Posterior cingulate gyrus (tissue), 11 donors: ENCODE results near the gene ATP4B.
A peak's percentile ranks its signal among the peaks of the same experiment; 100 is the strongest.

ENCODE experiments used
- DNase-seq, 10 donors: peaks; one replicate each; pipeline versions ENCODE4 v3.0.0 to v3.0.0-alpha.2; 2020 to 2021; ENCODE audit warnings: mixed read lengths in 3 of 10
- intact Hi-C: fragments of 100-400 bp; cut with DNase I; formaldehyde crosslinking; loops from one replicate; pipeline ENCODE4 v1.15.1; 2023

The ATP4B gene

DNA sequence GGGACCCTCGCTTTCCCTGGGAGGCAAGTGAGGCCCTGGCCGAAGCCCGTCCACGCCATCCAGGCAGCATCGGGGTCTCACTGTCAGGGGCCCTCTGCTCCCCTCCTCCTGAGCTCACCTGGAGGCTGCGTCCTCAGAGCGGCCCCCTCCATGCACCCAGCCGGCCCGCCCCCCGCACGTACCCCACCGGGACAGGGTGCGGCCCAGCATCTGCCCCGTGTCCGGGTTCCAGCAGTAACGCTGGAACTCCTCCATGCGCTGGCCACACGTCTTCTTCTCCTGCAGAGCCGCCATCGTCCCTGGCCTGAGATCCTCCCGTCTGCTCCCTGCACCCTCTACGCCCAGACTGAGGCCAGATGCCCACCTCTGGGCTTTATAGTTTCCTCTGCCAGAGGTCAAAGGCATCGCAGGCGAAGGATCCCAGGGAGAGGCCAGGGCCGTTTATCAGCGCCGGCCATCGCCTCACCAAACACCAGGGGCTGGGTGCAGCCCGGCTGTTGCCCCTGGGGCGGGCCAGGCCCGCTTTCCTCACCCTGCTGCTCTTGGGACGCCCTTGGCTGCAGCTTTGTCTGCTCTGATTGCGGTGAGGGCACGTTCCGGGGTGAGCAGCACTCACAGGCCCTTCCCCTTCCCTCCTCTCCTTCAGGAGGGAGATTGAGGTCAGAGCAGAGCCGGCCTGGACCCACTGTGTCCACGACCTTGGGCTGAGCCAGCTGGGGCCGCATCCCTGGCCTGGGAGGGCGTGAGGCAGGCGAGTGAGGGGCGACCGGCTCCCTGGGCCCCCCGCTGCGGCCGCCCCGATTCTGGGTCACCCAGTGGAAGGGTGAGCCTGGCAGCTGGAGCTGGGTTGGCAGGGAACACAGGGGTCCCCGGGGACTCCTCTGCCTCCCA is at the start of gene ATP4B:
ATP4B (minus strand) TSS at position 348 of the 891 bp plus-strand sequence; CDS start at position 294, 54 bp downstream.
- peak in 2 of 10 donors; percentile 19 to 75 for DNase-seq
- intact Hi-C loops, result no loop called here

DNA sequence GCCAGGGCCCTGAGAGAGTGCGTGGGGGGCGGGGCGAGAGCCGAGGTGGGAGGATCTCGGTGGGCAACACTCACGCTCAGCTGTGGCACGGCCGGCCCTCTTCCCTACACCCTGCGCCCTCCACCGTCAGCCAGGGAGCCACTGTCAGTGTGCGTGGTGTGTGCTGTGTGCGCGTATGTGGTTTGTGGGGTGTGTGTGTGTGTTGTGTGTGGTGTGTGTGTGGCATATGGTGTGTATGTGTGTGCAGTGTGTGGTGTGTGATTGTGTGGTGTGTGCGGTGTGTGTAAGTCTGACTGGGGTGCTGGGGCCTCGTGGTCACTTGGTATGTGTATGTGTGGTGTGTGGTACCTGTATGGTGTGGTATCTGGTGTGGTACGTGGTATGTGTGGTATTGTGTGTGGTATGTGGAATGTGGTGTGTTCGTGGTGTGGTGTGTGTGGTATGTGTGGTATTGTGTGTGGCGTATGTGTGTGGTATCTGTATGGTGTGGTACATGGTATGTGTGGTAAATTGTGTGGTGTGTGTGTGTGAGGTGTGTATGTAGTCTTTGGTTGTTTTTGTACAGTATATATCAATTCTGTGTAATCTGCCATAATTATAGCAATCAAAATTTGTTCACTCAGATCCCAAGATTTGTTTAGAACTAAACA is 14.1 kb upstream of the ATP4B start:
- DNase-seq, result peak in 1 of 10 donors; percentile 73
- intact Hi-C loops, result no loop called here

DNA sequence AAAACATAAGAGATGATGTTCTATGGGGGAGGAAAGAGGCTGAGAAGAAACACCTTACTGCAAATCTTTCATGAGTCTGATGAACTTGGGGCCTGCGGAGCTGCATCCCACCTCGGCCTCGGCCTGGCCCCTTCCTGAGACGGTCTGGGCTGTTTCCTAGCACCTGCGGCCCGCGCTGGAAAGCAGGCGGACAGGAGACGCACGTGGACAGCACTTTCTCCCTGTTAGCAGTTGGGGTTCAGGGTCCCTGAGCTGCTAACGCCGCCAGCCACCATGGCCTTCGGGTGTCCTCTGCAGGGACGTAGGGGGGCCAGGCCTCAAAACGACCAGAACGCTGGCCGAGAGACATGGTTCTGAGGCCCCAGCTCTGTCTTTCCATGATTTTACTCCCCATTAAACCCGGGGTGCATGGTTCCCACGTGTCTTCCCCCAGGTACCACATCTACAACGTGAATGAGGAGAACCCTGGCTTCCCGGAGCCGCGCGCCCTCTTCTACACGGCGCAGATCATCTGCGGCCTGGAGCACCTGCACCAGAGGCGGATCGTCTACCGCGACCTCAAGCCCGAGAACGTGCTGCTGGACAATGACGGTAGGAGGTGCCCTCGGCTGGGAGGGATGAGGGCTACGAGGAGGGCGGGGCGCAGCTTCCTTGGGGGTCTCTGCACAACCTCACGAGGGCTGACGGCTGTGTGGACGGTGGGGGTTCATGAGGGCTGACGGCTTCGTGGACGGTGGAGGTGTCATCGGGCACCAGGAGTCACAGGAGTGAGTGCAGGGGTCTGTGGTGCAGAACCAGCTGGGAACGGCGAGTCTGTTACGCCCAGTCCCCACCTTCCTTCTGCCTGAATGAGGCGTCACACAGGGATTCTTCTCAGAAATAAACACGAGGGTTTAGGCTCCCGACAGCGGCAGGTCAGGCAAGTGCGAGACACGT is 13.3 kb upstream of the ATP4B start:
- DNase-seq, result peak in 3 of 10 donors; percentile 21 to 84 (median 74)

DNA sequence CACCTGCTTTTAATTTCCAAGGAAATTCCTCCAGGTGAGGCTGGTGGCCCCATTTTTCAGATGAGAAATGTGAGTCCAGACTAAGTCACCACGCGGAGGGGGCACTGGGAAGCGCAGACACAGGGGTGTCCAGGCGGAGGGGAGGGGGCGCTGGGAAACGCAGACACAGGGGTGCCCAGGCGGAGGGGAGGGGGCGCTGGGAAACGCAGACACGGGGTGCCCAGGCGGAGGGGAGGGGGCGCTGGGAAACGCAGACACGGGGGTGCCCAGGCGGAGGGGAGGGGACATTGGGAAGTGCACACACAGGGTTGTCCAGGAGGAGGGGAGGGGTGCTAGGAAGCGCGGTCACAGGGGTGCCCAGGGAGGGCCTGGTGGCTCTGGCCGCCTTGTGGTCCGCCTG is 12.5 kb upstream of the ATP4B start:
- DNase-seq, result peak in 2 of 10 donors; percentile 14 to 76
- intact Hi-C loops, result no loop called here

More for the DNA sequence above, 13.3 kb upstream of the ATP4B start:
- intact Hi-C loops, result no loop called here

DNA sequence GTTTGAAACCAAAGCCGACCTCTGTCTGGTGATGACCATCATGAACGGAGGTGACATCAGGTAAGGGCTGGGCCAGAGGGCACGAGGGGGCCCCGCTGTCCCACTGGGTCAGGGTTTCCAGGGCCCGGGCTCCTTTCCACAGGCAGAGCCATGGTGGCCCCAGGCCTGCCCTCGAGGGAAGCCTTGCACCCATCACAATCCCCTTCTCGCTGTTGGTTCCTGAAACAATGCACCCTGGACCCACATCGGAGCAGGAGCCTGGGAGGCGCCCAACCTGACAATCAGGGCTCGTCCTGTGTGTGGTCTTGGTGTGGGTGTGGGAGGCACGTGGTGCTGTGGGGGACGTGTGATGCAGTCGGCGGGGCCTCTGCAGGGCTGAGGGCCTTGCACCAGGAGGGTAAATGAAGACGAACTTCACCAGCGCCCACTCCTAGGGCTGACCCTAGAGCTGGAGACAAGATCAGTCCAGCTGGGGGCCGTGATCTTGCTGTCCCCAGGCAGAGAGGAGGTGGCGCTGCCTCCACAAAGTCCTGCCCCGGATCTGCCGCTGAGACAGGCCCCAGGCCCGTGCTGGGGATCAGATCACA is 11.8 kb upstream of the ATP4B start:
- peak in 2 of 10 donors; percentile 15 to 37 for DNase-seq
- intact Hi-C loops, result no loop called here

DNA sequence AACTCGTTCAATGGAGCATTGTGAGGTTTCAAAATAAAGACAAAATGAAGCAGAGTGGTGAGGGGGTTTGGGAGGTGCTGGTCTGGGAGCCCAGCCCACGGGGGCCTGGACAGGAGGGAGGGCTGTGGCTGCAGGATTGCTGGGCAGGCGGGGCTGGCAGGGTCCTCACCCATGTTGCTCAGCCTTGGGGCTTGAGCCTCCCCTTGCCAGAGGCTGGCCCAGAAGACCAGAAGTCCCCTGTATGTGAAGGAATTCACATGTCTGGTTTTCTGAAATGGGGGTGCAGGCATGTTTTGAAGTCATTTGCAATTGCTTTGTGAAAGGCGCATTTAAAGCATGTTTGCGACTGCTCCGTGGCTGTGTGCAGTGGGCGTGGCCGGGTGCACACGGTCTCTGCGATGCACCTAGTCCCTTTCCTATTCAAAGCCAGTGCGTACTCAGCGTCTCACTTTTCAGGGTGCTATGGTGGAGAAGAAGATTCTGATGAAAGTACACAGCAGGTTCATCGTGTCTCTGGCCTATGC is 11.3 kb upstream of the ATP4B start:
- DNase-seq, result peak in 2 of 10 donors; percentile 4 to 44
- intact Hi-C loops, result no loop called here

DNA sequence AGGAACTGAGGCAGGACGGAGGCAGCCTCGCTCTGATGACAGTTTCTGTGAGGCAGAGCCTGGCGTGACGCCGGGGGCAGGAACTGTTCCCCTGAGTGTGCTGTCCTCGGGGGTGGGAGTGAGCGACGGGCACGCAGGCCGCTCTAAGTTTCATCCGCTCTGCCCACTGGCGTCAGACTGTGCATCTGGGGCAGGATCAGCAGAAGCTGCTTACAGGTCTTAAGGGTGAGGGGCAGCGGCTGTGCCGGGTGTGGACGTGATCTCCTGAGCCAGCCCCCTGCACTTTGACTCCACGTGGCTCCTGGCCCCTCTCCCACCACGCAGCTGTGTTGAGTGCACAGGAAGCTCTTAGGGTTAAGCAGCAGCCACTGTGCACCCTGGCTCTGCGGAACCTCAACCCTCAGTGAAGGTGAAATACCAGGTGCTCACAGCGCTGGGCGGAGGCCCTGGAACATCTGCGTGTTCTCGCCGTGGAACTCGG is 10.5 kb upstream of the ATP4B start:
- intact Hi-C loops, result no loop called here
- peak in 3 of 10 donors; percentile 15 to 74 (median 64) for DNase-seq

DNA sequence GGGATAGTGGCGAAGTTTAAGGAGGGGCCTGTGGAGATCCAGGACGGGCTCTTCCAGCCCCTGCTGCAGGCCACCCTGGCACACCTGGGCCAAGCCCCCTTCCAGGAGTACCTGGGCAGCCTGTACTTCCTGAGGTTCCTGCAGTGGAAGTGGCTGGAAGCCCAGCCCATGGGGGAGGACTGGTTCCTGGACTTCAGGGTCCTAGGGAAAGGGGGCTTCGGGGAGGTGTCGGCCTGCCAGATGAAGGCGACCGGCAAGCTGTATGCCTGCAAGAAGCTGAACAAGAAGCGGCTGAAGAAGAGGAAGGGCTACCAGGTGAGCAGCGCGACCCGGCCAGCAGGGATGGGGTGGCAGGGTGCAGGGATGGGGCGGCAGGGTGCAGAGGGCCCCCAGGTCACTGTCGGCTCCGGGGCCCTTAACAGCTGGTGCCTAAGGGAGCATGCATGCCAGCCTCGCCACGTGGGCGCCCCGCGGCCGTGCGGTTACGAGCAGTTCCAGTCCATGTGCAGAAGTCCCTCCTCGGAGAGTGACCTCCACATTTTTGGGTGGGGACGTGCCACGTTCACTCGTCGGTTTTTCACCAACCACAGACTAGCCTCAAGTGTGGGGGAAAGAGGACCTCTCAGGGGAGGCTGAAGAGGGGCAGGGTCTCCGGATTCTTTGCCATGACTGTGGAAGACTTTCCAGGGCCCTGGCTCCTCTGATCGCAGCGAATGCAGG is 9.9 kb upstream of the ATP4B start:
- intact Hi-C loops, result no loop called here
- DNase-seq, result peak in 2 of 10 donors; percentile 23 to 84

DNA sequence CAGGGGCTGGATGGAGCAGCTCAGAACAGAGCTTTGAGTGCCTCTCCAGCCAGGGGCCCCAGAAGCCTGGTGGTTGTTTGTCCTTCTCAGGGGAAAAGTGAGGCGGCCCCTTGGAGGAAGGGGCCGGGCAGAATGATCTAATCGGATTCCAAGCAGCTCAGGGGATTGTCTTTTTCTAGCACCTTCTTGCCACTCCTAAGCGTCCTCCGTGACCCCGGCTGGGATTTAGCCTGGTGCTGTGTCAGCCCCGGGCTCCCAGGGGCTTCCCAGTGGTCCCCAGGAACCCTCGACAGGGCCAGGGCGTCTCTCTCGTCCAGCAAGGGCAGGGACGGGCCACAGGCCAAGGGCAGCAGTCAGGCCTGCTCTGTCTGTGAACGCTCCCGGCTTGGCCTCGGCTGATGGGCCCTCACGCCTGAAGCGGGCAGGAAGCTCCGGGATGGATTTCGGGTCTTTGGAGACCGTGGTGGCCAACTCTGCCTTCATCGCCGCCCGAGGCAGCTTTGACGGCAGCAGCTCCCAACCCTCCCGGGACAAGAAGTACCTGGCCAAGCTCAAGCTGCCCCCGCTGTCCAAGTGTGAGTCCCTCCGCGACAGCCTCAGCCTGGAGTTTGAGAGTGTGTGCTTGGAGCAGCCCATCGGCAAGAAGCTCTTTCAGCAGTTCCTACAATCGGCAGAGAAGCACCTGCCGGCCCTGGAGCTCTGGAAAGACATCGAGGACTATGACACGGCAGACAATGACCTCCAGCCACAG is 9.1 kb upstream of the ATP4B start, which contains the start of gene GRK1:
GRK1 (plus strand) TSS at position 269 of the 751 bp plus-strand sequence; CDS start at position 437, 168 bp downstream.
- intact Hi-C loops, result no loop called here
- DNase-seq, result peak in 2 of 10 donors; percentile 20 to 77

DNA sequence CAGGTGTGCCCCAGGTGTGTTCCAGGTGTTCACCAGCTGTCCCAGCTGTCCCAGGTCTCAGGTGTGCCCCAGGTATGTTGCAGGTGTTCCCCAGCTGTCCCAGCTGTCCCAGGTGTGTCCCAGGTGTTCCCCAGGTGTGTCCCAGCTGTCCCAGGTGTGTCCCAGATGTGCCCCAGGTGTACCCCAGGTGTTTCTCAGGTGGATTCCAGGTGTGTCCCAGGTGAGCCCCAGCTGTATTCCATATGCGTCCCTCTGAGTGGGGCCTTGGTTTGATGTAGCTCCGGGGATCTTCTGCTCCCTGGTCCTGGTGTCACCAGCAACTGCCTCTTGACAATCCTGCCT is 8.3 kb upstream of the ATP4B start:
- intact Hi-C loops, result no loop called here

DNA sequence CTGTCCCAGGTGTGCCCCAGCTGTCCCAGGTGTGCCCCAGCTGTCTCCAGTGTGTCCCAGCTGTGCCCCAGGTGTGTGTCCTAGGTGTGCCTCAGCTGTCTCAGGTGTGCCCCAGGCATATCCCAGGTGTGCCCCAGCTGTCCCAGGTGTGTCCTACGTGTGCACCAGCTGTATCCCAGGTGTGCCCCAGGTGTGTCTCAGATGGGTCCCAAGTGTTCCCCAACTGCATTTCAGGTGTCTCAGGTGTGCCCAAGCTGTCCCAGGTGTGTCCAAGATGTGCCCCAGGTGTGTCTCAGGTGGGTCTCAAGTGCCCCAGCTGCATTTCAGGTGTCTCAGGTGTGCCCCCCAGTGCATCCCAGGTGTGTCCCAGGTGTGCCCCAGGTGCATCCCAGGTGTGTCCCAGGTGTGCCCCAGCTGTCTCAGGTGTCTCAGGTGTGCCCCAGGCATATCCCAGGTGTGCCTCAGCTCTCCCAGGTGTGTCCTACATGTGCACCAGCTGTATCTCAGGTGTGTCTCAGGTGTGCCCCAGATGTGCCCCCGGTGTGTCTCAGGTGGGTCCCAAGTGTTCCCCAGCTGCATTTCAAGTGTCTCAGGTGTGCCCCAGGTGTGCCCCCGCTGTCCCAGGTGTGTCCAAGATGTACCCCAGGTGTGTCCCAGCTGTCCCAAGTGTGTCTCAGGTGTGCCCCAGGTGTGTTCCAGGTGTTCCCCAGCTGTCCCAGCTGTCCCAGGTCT is 7.8 kb upstream of the ATP4B start:
- intact Hi-C loops, result no loop called here

More for the DNA sequence above, 8.3 kb upstream of the ATP4B start:
- DNase-seq, result peak in 1 of 10 donors; percentile 44

DNA sequence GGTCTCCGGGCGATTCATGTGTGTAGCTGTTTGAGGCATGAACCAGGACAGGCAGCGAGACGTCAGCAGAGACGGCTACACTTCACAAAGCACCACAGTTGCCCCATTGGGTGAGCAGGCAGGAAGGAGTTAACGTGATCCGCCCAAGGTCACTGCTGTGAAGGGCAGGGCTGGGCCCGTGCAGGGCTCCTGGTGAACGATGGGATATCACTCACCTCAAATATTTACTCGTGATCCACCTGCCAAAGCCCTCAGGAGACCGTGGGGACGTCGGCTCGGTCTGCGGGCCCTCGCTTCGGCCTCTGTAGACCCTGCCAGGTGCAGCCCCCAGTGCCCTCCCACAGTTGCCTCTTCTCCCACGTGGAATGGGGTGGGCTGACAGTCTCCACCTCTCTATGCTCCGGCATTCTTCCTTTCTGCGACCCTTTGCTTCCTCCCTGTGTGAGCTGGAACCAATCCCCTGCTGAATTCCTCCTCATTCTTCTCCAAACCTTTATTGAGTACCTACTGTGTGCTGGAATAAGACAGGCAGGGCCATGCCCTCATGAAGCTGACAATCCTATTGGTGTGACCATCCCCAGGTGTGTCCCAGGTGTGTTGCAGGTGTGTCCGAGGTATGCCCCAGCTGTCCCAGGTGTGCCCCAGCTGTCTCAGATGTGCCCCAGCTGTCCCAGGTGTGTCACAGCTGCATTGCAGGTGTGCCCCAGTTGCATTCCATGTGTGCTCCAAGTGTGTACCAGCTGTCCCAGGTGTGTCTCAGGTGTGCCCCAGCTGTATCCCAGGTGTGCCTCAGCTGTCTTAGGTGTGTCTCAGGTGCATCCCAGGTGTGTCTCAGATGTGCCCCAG is 7.0 kb upstream of the ATP4B start:
- DNase-seq, result peak in 2 of 10 donors; percentile 8 to 67
- intact Hi-C loops, result no loop called here

More for the DNA sequence above, 7.8 kb upstream of the ATP4B start:
- peak in 2 of 10 donors; percentile 16 to 43 for DNase-seq

DNA sequence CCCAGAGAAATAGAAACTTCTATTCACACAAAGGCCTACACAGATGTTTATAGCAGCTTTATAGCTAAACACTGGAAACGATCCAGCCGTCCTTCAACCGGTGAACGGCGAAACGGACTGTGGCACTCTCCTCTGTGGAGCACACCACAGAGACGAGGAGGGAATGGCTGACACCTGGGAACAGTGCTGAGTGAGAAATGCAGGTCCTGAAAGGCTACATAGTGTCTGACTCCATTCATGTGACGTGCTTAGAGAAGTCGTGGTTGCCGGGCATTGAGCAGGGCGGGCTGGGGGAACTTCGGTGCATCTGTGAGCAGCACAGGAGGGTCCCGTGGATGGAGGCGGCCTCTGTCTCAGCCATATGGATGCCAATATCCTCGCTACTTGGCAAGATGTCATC is 5.9 kb upstream of the ATP4B start:
- intact Hi-C loops, result no loop called here
- peak in 2 of 10 donors; percentile 9 to 62 for DNase-seq

DNA sequence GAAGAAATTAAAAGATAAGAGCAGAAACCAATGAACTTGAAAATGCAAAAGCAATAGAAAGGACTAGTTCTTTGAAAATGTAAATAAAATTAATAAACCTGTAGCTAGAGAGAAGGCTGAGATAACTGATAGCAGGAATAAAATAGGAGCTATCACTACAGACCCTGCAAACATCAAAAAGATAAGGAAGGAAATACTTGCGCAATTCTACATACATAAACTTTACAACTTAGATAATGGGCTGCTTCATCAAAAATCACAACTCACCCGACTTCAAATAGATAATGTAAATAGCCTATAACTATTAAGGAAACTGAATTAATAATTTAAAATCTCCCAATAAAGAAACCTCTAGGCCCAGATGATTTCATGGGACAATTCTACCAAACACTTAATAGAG is 3.5 kb upstream of the ATP4B start:
- no peak for DNase-seq
- intact Hi-C loops, result no loop called here

DNA sequence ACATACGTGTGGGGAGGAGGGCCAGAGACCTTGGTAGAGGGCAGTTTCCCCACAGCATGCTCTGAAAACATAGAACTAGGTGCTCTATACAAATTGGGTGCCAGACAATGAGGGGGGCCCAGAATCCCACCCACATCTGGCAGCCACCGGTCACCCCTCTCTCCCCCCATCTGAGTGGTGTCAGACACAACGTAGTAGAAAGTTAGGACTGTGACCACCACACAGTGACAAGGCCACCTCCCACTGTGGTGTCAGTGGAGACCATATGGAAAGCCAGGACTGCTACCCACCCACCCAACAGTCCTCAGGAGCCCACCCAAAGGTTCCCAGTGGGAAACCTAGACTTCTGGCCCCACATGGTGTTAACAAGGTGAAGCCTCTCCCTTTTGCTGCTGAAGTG is 2.1 kb upstream of the ATP4B start:
- intact Hi-C loops, result no loop called here
- peak in 1 of 10 donors; percentile 9 for DNase-seq

DNA sequence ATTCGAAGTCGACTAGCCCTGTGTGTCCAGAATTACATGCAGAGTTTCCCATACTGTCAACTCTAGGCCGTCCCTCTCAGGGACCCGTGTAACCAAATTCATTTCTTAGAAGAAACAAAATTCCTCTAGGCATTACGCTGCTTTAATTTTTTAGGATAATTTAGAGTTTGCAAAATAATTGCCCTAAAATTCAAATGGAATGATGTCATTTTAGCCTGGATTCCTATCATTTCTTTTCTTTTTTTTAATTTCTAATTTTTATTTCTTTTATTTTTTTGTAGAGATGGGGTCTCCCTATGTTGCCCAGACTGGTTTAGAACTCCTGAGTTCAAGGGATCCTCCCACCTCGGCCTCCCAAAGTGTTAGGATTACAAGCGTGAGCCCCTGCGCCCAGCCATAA is 1.3 kb upstream of the ATP4B start:
- no peak for DNase-seq
- intact Hi-C loops, result no loop called here

DNA sequence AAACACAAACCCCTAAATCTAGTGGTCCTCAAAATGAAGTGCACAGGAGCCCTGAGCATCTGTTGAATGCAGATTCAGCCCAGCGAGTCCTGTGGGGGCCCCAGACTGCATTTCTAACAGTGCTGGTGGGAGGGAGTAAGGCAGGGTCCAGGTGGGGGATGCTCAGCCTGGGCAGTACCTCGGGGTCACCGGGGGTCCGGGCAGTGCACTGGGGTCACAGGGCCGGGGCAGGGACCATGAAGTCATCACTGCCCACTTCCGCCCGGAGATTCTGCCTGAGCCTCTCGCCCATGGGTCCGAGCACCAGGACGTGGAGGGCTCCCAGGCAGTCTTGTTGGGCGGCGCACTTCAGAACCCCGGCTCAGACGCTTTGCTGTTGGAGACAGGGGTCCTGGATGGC is 838 bp upstream of the ATP4B start:
- peak in 2 of 10 donors; percentile 6 to 51 for DNase-seq
- intact Hi-C loops, result no loop called here
